Hepatic stellate cell (primary cell): ENCODE results near the gene TMEM266.

ENCODE experiments used
- DNase-seq: peaks from one replicate; pipeline ENCODE4 v3.0.0; 2011; ENCODE audit warnings: low spot score

The TMEM266 gene

GRCh38 chr15:76251717-76252116, 191.9 kb downstream of the TMEM266 start:
- no peak for DNase-seq

DNA sequence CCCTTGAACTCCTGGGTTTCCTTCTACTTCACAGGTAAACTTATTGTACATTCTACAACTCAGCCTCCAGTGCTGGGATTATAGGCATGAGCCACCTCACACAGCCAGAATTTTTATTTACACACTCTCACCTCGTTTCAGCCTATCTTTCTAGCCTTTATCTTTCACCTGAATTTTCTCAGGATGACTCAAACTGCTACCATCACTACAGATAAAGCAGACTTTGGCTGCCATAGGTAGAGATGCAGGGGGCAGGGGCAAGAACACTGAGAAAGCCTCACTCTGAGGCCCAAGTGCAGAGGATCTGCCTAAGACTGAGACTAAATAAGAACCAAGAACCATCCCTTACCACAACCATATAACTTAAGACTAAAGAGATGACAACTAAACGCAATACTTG, 192.5 kb downstream of the TMEM266 start:
- no peak for DNase-seq

- DNase-seq, result no peak
These were observed 194.1 kb downstream of the TMEM266 start for GRCh38 chr15:76253691-76254473.
